MM.1S (cell line): ENCODE data around the gene YBX2.

Source experiments
- EZH2 ChIP-seq: fragments of 300-600 bp; sonication (generic); optimal IDR thresholded peaks from 2 replicates; pipeline ENCODE3; 2017; ENCODE audit warnings: low read depth, mild to moderate bottlenecking, antibody characterized with exemption, low read length, mixed read lengths
- EZH2phosphoT487 ChIP-seq: fragments of 300-600 bp; sonication (generic); IDR thresholded peaks from 2 replicates; pipeline ENCODE4 v1.6.1; 2018; ENCODE audit warnings: antibody characterized with exemption, low read length
- TF ChIP-seq, protein P1 (sequence below): fragments of 300-600 bp; sonication (generic); IDR thresholded peaks from 2 replicates; pipeline ENCODE4 v1.5.1; 2016; ENCODE audit warnings: antibody characterized with exemption, low read length, mixed read lengths

DNA sequence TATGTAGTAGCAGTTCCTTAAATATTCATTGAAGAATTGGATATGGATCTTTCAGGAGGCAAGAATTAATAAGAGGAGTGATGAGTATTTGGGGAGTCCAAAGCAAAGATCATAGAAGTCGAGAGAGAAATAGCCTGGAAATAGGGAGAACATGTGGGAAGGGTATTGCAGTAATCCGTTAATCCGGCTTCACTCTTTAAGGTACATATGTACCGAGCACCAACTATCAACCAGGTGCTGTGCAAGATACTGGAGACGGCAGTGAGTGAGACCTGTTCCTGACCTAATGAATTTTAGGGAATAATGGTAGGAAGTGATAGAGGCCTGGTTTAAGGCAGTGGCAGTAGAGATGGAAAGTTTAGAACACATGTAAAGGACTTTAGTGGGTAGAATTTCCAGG is 41.4 kb downstream of the YBX2 start:
- TF ChIP-seq EZH2phosphoT487 (no peak), EZH2 (no peak)
- TF ChIP-seq, protein P1, sequence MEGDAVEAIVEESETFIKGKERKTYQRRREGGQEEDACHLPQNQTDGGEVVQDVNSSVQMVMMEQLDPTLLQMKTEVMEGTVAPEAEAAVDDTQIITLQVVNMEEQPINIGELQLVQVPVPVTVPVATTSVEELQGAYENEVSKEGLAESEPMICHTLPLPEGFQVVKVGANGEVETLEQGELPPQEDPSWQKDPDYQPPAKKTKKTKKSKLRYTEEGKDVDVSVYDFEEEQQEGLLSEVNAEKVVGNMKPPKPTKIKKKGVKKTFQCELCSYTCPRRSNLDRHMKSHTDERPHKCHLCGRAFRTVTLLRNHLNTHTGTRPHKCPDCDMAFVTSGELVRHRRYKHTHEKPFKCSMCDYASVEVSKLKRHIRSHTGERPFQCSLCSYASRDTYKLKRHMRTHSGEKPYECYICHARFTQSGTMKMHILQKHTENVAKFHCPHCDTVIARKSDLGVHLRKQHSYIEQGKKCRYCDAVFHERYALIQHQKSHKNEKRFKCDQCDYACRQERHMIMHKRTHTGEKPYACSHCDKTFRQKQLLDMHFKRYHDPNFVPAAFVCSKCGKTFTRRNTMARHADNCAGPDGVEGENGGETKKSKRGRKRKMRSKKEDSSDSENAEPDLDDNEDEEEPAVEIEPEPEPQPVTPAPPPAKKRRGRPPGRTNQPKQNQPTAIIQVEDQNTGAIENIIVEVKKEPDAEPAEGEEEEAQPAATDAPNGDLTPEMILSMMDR = no peak
